GM13977 (cell line): Measurements from ENCODE around the gene FGF5.

ENCODE experiments used
- DNase-seq: peaks from one replicate; pipeline ENCODE4 v3.0.0; 2012; ENCODE audit warnings: low spot score
- CTCF ChIP-seq: IDR thresholded peaks from 2 replicates; pipeline ENCODE4 v1.5.1; 2012; ENCODE audit warnings: mild to moderate bottlenecking, control low read depth; ENCODE audit not compliant: insufficient read depth; ENCODE audit errors: extremely low read depth, missing control alignments
- in situ Hi-C: fragments of 300-500 bp; cut with MboI; formaldehyde crosslinking; loops from one replicate; pipeline ENCODE4 v1.12.0; 2022; ENCODE audit warnings: low sequenced_read_pairs, low pct_unique_long_range_greater_than_20kb, mixed read lengths, inconsistent platforms; ENCODE audit not compliant: unreplicated experiment

Gene FGF5

GRCh38 chr4:80266253-80266901 lies at the start of gene FGF5:
Gene FGF5, plus strand, starts transcription at chr4:80266664. Its CDS starts 161 bp downstream, at chr4:80266825.
- in situ Hi-C loops: no loop called here
- no peak for TF ChIP-seq CTCF

GRCh38 chr4:80219301-80220025 lies 47.0 kb upstream of the FGF5 start:
- in situ Hi-C loops: loop anchor here (25.0 kb wide), 1 partner anchor 1282 kb away; the partner anchor contains the start of gene PAQR3
- no peak for TF ChIP-seq CTCF
- no peak for DNase-seq

More at GRCh38 chr4:80266253-80266901, at the start of gene FGF5:
- no peak for DNase-seq

- DNase-seq: no peak
- in situ Hi-C loops: loop anchor here (25.0 kb wide), 1 partner anchor 1283 kb away; the partner anchor contains the start of gene PAQR3
- no peak for TF ChIP-seq CTCF
These were observed 45.8 kb upstream of the FGF5 start for GRCh38 chr4:80220711-80221110.

- in situ Hi-C loops: loop anchor here (25.0 kb wide), 1 partner anchor 1284 kb away; the partner anchor contains the start of gene PAQR3
- no peak for DNase-seq
- peak; percentile 12 for TF ChIP-seq CTCF
These were observed 45.3 kb upstream of the FGF5 start for GRCh38 chr4:80221161-80221560.

GRCh38 chr4:80225595-80225994 lies 40.9 kb upstream of the FGF5 start:
- in situ Hi-C loops: no loop called here
- TF ChIP-seq CTCF: no peak
- DNase-seq: no peak

- TF ChIP-seq CTCF: no peak
- in situ Hi-C loops: no loop called here
- DNase-seq: no peak
These were observed 40.4 kb upstream of the FGF5 start for GRCh38 chr4:80226094-80226493.
